ENCODE measurements around the gene NRIP1.

- TF ChIP-seq CTCF (IDR thresholded peaks at IDR 0.05 in 4 of 5, conservative IDR thresholded peaks at IDR 0.05 in 1 of 5) (no peak), POLR2A (IDR thresholded peaks at IDR 0.05) (no peak)
Observed at GRCh38 chr21:14913638-14914037, 151.2 kb downstream of the NRIP1 start.

Data from gastrocnemius medialis (tissue), 4 donors.